Activated T-cell treated with anti-CD3 and anti-CD28 coated beads for 4 hours (primary cell): Measurements from ENCODE around the gene FAM83G.

ENCODE experiments used
- DNase-seq: peaks from one replicate; pipeline ENCODE4 v3.0.0-alpha.2; 2020

FAM83G gene

GRCh38 chr17:18987862-18988545 is 16.6 kb downstream of the FAM83G start:
- DNase-seq, result no peak

- DNase-seq, result no peak
Observed at GRCh38 chr17:18987230-18987610, 17.3 kb downstream of the FAM83G start.

GRCh38 chr17:18986541-18987229 is 17.9 kb downstream of the FAM83G start:
- no peak for DNase-seq

GRCh38 chr17:18985475-18985874 is 19.1 kb downstream of the FAM83G start:
- no peak for DNase-seq

- no peak for DNase-seq
Observed at GRCh38 chr17:18984273-18985114, 20.1 kb downstream of the FAM83G start.

GRCh38 chr17:18981642-18982424 is 22.7 kb downstream of the FAM83G start:
- no peak for DNase-seq

GRCh38 chr17:18981335-18981641 is 23.3 kb downstream of the FAM83G start:
- no peak for DNase-seq

- DNase-seq, result no peak
Observed at GRCh38 chr17:18980682-18981334, 23.8 kb downstream of the FAM83G start.

GRCh38 chr17:18978655-18979054 is 25.9 kb downstream of the FAM83G start:
- DNase-seq, result no peak

- DNase-seq, result no peak
Observed at GRCh38 chr17:18978050-18978449, 26.5 kb downstream of the FAM83G start.

GRCh38 chr17:18977646-18978045 is 26.9 kb downstream of the FAM83G start:
- DNase-seq, result no peak

- DNase-seq, result no peak
Observed at GRCh38 chr17:18977021-18977420, 27.5 kb downstream of the FAM83G start.

- DNase-seq, result no peak
Observed at GRCh38 chr17:18976201-18976600, 28.4 kb downstream of the FAM83G start.

- no peak for DNase-seq
Observed at GRCh38 chr17:18975597-18975996, 29.0 kb downstream of the FAM83G start.

GRCh38 chr17:18974407-18975149 is 30.0 kb downstream of the FAM83G start:
- DNase-seq, result no peak

GRCh38 chr17:18971801-18972200 is 32.8 kb downstream of the FAM83G start:
- no peak for DNase-seq

- no peak for DNase-seq
Observed at GRCh38 chr17:18970582-18971480, 33.7 kb downstream of the FAM83G start.

- DNase-seq, result no peak
Observed at GRCh38 chr17:18968945-18969887, 35.3 kb downstream of the FAM83G start.

- DNase-seq, result no peak
Observed at GRCh38 chr17:18968345-18968744, 36.2 kb downstream of the FAM83G start.

- DNase-seq, result no peak
Observed at GRCh38 chr17:18967916-18968315, 36.6 kb downstream of the FAM83G start.
